Activated CD4-positive, alpha-beta memory T cell treated with anti-CD3 and anti-CD28 coated beads, Interleukin-2, amount 10 ng/mL, durations not matched to agents 7 days and 5 days (primary cell): ENCODE results near the gene PSRC1. TPM values are rescaled to one million over a fixed set of nuclear protein-coding genes. Genes with fewer than 3 reads are reported as not detected.
"Not testable (repeated sequence)": the region's sequence is repeated elsewhere in the genome, so short reads cannot be mapped to it uniquely, and the experiment has no call there.

Experiments used
- CTCF ChIA-PET: fragments of 350-600 bp; sonication (Branson Sonifier 250); formaldehyde crosslinking; loops from one replicate; lab custom pipeline; 2021; ENCODE audit warnings: antibody characterized with exemption, inconsistent platforms; lab: Charles Lee
- POLR2A ChIA-PET: fragments of 350-600 bp; sonication (Branson Sonifier 250); formaldehyde crosslinking; loops from one replicate; lab custom pipeline; 2021; ENCODE audit warnings: antibody characterized with exemption; lab: Charles Lee
- DNase-seq: peaks from one replicate; pipeline ENCODE4 v3.0.0-alpha.2; 2020
- H3K27ac Mint-ChIP-seq: one replicate; pipeline ENCODE4 v1.8.0; 2021; ENCODE audit warnings: mild to moderate bottlenecking, mixed read lengths
- H3K27me3 Mint-ChIP-seq: one replicate; pipeline ENCODE4 v1.8.0; 2021; ENCODE audit warnings: mixed read lengths
- H3K36me3 Mint-ChIP-seq: one replicate; pipeline ENCODE4 v1.8.0; 2021; ENCODE audit warnings: low read depth, mixed read lengths
- H3K4me1 Mint-ChIP-seq: one replicate; pipeline ENCODE4 v1.8.0; 2021; ENCODE audit warnings: mixed read lengths
- H3K4me3 Mint-ChIP-seq: one replicate; pipeline ENCODE4 v1.8.0; 2021; ENCODE audit warnings: mild to moderate bottlenecking, mixed read lengths
- H3K9me3 Mint-ChIP-seq: one replicate; pipeline ENCODE4 v1.8.0; 2021; ENCODE audit warnings: mixed read lengths
- total RNA-seq, 2 experiments: library from RNA; stranded (reverse); gene quantifications; one replicate each; pipeline ENCODE4 v1.2.3, GENCODE V29; 2021

The PSRC1 gene
- total RNA-seq, 2 experiments from 2014 or later, result 27.0 to 28.7 TPM

GRCh38 chr1:109306832-109307273 is 23.9 kb upstream of the PSRC1 start, which contains the start of gene MYBPHL:
Gene MYBPHL (minus strand): TSS chr1:109307011. CDS start chr1:109306991, 20 bp downstream.
- Mint-ChIP-seq H3K4me1 (no peaks in the 10 kb centered on the region), H3K27ac (no peak within 1 kb of the TSS), H3K36me3 (no peaks in the 10 kb centered on the region), H3K27me3 (peaks cover 23% of the 10 kb centered on the region), H3K4me3 (no peak within 1 kb of the TSS), H3K9me3 (no peaks in the 10 kb centered on the region)
- ChIA-PET CTCF (interaction anchor here (1.5 to 1.6 kb wide), 2 partner anchors 91 to 226 kb away, joined by 3 to 4 read pairs; partner anchors contain the start of gene SORT1), POLR2A (no interaction called here)
- no peak for DNase-seq

GRCh38 chr1:109305991-109306390 is 23.0 kb upstream of the PSRC1 start:
- CTCF ChIA-PET, POLR2A ChIA-PET, H3K4me1 Mint-ChIP-seq, H3K9me3 Mint-ChIP-seq, H3K4me3 Mint-ChIP-seq, DNase-seq, H3K27ac Mint-ChIP-seq, H3K36me3 Mint-ChIP-seq: not testable (repeated sequence)
- peaks cover 15% of the 10 kb centered on the region for H3K27me3 Mint-ChIP-seq

- Mint-ChIP-seq H3K36me3 (no peaks in the 10 kb centered on the region), H3K27ac (no peak overlapping the region), H3K4me1 (no peaks in the 10 kb centered on the region), H3K4me3 (no peak overlapping the region), H3K27me3 (peaks cover 18% of the 10 kb centered on the region), H3K9me3 (no peaks in the 10 kb centered on the region)
- POLR2A ChIA-PET, result no interaction called here
- no peak for DNase-seq
- CTCF ChIA-PET, result interaction anchor here (1.3 kb wide), 1 partner anchor 94 kb away, joined by 5 read pairs; the partner anchor contains the start of gene SORT1
Observed at GRCh38 chr1:109304226-109304920, 21.4 kb upstream of the PSRC1 start.

- CTCF ChIA-PET, result no interaction called here
- H3K27ac Mint-ChIP-seq, result no peak overlapping the region
- no peak for DNase-seq
- peaks cover 19% of the 10 kb centered on the region for H3K27me3 Mint-ChIP-seq
- no peaks in the 10 kb centered on the region for H3K36me3 Mint-ChIP-seq
- H3K9me3 Mint-ChIP-seq, result no peaks in the 10 kb centered on the region
- POLR2A ChIA-PET, result no interaction called here
- no peak overlapping the region for H3K4me3 Mint-ChIP-seq
- peaks cover 4% of the 10 kb centered on the region for H3K4me1 Mint-ChIP-seq
Observed at GRCh38 chr1:109301874-109302273, 18.9 kb upstream of the PSRC1 start.

GRCh38 chr1:109300650-109301151 is 17.8 kb upstream of the PSRC1 start:
- POLR2A ChIA-PET, result no interaction called here
- no peak overlapping the region for H3K4me3 Mint-ChIP-seq
- no peak for DNase-seq
- no peaks in the 10 kb centered on the region for H3K9me3 Mint-ChIP-seq
- CTCF ChIA-PET, result no interaction called here
- H3K4me1 Mint-ChIP-seq, result peaks cover 4% of the 10 kb centered on the region
- H3K36me3 Mint-ChIP-seq, result no peaks in the 10 kb centered on the region
- H3K27ac Mint-ChIP-seq, result no peak overlapping the region
- H3K27me3 Mint-ChIP-seq, result peaks cover 19% of the 10 kb centered on the region

- Mint-ChIP-seq H3K36me3 (no peaks in the 10 kb centered on the region), H3K27ac (no peak overlapping the region), H3K27me3 (peaks cover 26% of the 10 kb centered on the region), H3K9me3 (no peaks in the 10 kb centered on the region), H3K4me3 (no peak overlapping the region), H3K4me1 (peaks cover 4% of the 10 kb centered on the region)
- POLR2A ChIA-PET, result no interaction called here
- DNase-seq, result no peak
- CTCF ChIA-PET, result interaction anchor here (0.5 kb wide), 1 partner anchor 567 kb away, joined by 3 read pairs; no protein-coding TSS in a partner anchor
Observed at GRCh38 chr1:109299558-109300343, 16.8 kb upstream of the PSRC1 start.

- no peak overlapping the region for H3K4me3 Mint-ChIP-seq
- DNase-seq, result no peak
- peaks cover 4% of the 10 kb centered on the region for H3K4me1 Mint-ChIP-seq
- no peaks in the 10 kb centered on the region for H3K9me3 Mint-ChIP-seq
- ChIA-PET CTCF (no interaction called here), POLR2A (no interaction called here)
- H3K27me3 Mint-ChIP-seq, result peaks cover 29% of the 10 kb centered on the region
- H3K27ac Mint-ChIP-seq, result no peak overlapping the region
- no peaks in the 10 kb centered on the region for H3K36me3 Mint-ChIP-seq
Observed at GRCh38 chr1:109298666-109299557, 16.0 kb upstream of the PSRC1 start.

- no peak for DNase-seq
- ChIA-PET CTCF (no interaction called here), POLR2A (no interaction called here)
- no peak overlapping the region for H3K4me3 Mint-ChIP-seq
- H3K4me1 Mint-ChIP-seq, result peaks cover 4% of the 10 kb centered on the region
- no peaks in the 10 kb centered on the region for H3K9me3 Mint-ChIP-seq
- H3K27me3 Mint-ChIP-seq, result peaks cover 40% of the 10 kb centered on the region
- H3K27ac Mint-ChIP-seq, result no peak overlapping the region
- H3K36me3 Mint-ChIP-seq, result no peaks in the 10 kb centered on the region
Observed at GRCh38 chr1:109296782-109297181, 13.8 kb upstream of the PSRC1 start.

GRCh38 chr1:109295712-109296415 is 12.9 kb upstream of the PSRC1 start:
- no peaks in the 10 kb centered on the region for H3K36me3 Mint-ChIP-seq
- H3K9me3 Mint-ChIP-seq, result no peaks in the 10 kb centered on the region
- H3K27ac Mint-ChIP-seq, result no peak overlapping the region
- H3K27me3 Mint-ChIP-seq, result peaks cover 43% of the 10 kb centered on the region
- POLR2A ChIA-PET, result no interaction called here
- DNase-seq, result no peak
- peaks cover 4% of the 10 kb centered on the region for H3K4me1 Mint-ChIP-seq
- no peak overlapping the region for H3K4me3 Mint-ChIP-seq
- CTCF ChIA-PET, result interaction anchor here (0.7 kb wide), 1 partner anchor 1154 kb away, joined by 3 read pairs; no protein-coding TSS in a partner anchor

- CTCF ChIA-PET, result no interaction called here
- no peaks in the 10 kb centered on the region for H3K36me3 Mint-ChIP-seq
Observed at GRCh38 chr1:109294481-109294880, 11.5 kb upstream of the PSRC1 start.

GRCh38 chr1:109293026-109293425 is 10.1 kb upstream of the PSRC1 start:
- Mint-ChIP-seq H3K4me1 (no peaks in the 10 kb centered on the region), H3K36me3 (no peaks in the 10 kb centered on the region), H3K9me3 (no peaks in the 10 kb centered on the region), H3K27me3 (peaks cover 33% of the 10 kb centered on the region), H3K27ac (no peak overlapping the region), H3K4me3 (no peak overlapping the region)
- DNase-seq, result no peak
- ChIA-PET POLR2A (interaction anchor here (0.9 kb wide), 1 partner anchor 10 kb away, joined by 4 read pairs; the partner anchor contains the start of gene PSRC1), CTCF (interaction anchor here (0.7 to 1.2 kb wide), 2 partner anchors 10 to 106 kb away, joined by 3 read pairs; partner anchors contain the start of gene PSRC1)

More at GRCh38 chr1:109294481-109294880, 11.5 kb upstream of the PSRC1 start:
- no peaks in the 10 kb centered on the region for H3K9me3 Mint-ChIP-seq
- no peak for DNase-seq
- H3K27ac Mint-ChIP-seq, result no peak overlapping the region
- POLR2A ChIA-PET, result no interaction called here
- H3K27me3 Mint-ChIP-seq, result peaks cover 36% of the 10 kb centered on the region
- H3K4me1 Mint-ChIP-seq, result peaks cover 4% of the 10 kb centered on the region
- no peak overlapping the region for H3K4me3 Mint-ChIP-seq

GRCh38 chr1:109292364-109292763 is 9.4 kb upstream of the PSRC1 start:
- POLR2A ChIA-PET, result interaction anchor here (0.9 kb wide), 1 partner anchor 9 kb away, joined by 4 read pairs; the partner anchor contains the start of gene PSRC1
- peaks cover 33% of the 10 kb centered on the region for H3K27me3 Mint-ChIP-seq

More at GRCh38 chr1:109292364-109292763, 9.4 kb upstream of the PSRC1 start:
- Mint-ChIP-seq H3K9me3 (no peaks in the 10 kb centered on the region), H3K4me1 (no peaks in the 10 kb centered on the region), H3K4me3 (no peak overlapping the region), H3K36me3 (no peaks in the 10 kb centered on the region), H3K27ac (no peak overlapping the region)
- no peak for DNase-seq
- CTCF ChIA-PET, result interaction anchor here (1.2 kb wide), 1 partner anchor 106 kb away, joined by 3 read pairs; no protein-coding TSS in a partner anchor
